ENCODE measurements around the gene SHISA9. TPM values are rescaled to one million over a fixed set of nuclear protein-coding genes. Genes with fewer than 3 reads are reported as not detected.

Gene SHISA9
- total and polyA plus RNA-seq, 2 of the 4 experiments (the other 2 are of a cell fraction) = under 0.01 TPM; not detected in 1

DNA sequence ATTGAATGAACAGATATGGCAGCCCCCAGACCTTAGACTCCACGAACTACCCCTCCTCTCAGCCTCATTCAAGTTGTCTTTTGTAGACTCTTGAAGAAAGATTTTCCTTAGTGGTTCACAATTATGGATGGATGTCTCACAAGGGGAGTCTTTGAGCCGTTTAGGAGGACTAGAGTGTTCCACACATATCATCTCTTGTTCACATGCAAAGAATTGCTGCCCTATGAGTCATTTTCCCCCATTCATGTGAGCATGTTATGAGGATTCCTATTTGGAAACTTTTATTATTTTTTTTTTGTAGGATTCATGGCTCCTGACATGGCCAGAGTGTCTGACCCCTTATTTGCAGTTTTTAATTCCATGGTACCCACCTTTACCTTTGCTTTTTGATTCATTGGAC lies 237.1 kb downstream of the SHISA9 start:
- Histone ChIP-seq H4K20me1 (ENCODE audit: insufficient read depth, low read length) (no peaks in the 10 kb centered on the region), H3K9me1 (ENCODE audit: insufficient read depth, low read length) (no peaks in the 10 kb centered on the region), H2BK15ac (ENCODE audit: low read depth, low read length) (no peak overlapping the region), H3K14ac (replicated peaks; ENCODE audit: low read depth, low read length) (no peak overlapping the region), H3K18ac (ENCODE audit: low read depth, low read length) (no peak overlapping the region), H2AK5ac (ENCODE audit: low read depth, low read length) (no peak overlapping the region), H4K8ac (ENCODE audit: low read depth in 2 of 2, low read length in 2 of 2) (no peak overlapping the region), H3K9me3 (ENCODE audit: control insufficient read depth, insufficient read depth, low read length) (peaks cover 9% of the 10 kb centered on the region), H3K27me3 (ENCODE audit: control insufficient read depth, insufficient read depth, low read length) (no peaks in the 10 kb centered on the region), H4K5ac (ENCODE audit: low read depth, low read length) (no peak overlapping the region), H3K4me1 (ENCODE audit: control insufficient read depth, insufficient read depth, low read length) (no peaks in the 10 kb centered on the region), H3K9ac (ENCODE audit: low read depth, low read length) (no peak overlapping the region), H2BK120ac (ENCODE audit: low read depth, low read length) (no peak overlapping the region), H2BK5ac (ENCODE audit: low read depth, low read length, poor library complexity, severe bottlenecking) (no peak overlapping the region), H3K4ac (ENCODE audit: low read depth, low read length) (no peak overlapping the region), H3K27ac (ENCODE audit: insufficient read depth, low read length) (no peak overlapping the region), H3K56ac (ENCODE audit: extremely low read depth, insufficient read depth, low read length) (no peak overlapping the region), H2AFZ (replicated peaks; ENCODE audit: low read length, poor library complexity) (no peak overlapping the region), H3K79me1 (ENCODE audit: low read depth in 1 of 2, low read length in 2 of 2) (no peaks in the 10 kb centered on the region), H2BK20ac (ENCODE audit: low read depth, low read length) (no peak overlapping the region), H3K4me2 (ENCODE audit: low read depth, low read length) (no peak overlapping the region), H3K36me3 (ENCODE audit: control insufficient read depth, insufficient read depth, low read length) (no peaks in the 10 kb centered on the region), H3K23ac (ENCODE audit: low read depth, low read length) (no peak overlapping the region), H4K91ac (ENCODE audit: insufficient read depth, low read depth, low read length) (no peak overlapping the region), H2AK9ac (replicated peaks; ENCODE audit: low read depth, low read length, poor library complexity) (no peak overlapping the region), H3K4me3 (ENCODE audit: insufficient read depth, low read depth, low read length) (no peak overlapping the region)
- dilution Hi-C loops (cut with HindIII; ENCODE audit: low sequenced_read_pairs, unreplicated experiment) (no loop called here), in situ Hi-C loops (cut with MboI; ENCODE audit: low sequenced_read_pairs) (no loop called here), intact Hi-C loops (cut with micrococcal nuclease) (no loop called here)
- no CpG with 5 or more reads among the region's 2 CpGs for WGBS, 2 experiments (ENCODE audit: extremely low coverage in 2 of 2, insufficient read length in 1 of 2)
- ATAC-seq (ENCODE audit: low read depth) (no peak), DNase-seq (no peak)
- BruUV-seq (replicated peaks) = no TSS peak
- ChIA-PET POLR2A (ENCODE audit: unreplicated experiment) (no interaction called here), CTCF (no interaction called here)
- TF ChIP-seq, protein P1, sequence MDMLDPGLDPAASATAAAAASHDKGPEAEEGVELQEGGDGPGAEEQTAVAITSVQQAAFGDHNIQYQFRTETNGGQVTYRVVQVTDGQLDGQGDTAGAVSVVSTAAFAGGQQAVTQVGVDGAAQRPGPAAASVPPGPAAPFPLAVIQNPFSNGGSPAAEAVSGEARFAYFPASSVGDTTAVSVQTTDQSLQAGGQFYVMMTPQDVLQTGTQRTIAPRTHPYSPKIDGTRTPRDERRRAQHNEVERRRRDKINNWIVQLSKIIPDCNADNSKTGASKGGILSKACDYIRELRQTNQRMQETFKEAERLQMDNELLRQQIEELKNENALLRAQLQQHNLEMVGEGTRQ (IDR thresholded peaks at IDR 0.05; ENCODE audit: low read depth, low read length) = no peak
- TF ChIP-seq MAFK (IDR thresholded peaks at IDR 0.05; ENCODE audit: low read depth, low read length) (no peak), NFE2L2 (IDR thresholded peaks at IDR 0.05; ENCODE audit: low read depth, low read length) (no peak), RFX5 (IDR thresholded peaks at IDR 0.05; ENCODE audit: low read depth, low read length) (no peak), RCOR1 (IDR thresholded peaks at IDR 0.05; ENCODE audit: insufficient replicate concordance, low read length) (no peak), POLR2A (IDR thresholded peaks at IDR 0.05; ENCODE audit: low read depth, low read length) (no peak)
